ENCODE measurements around the gene CARS2. TPM values are rescaled to one million over a fixed set of nuclear protein-coding genes. Genes with fewer than 3 reads are reported as not detected.

CARS2 gene
- total RNA-seq, 2 donors from 2014 or later = 36.1 to 71.8 TPM

DNA sequence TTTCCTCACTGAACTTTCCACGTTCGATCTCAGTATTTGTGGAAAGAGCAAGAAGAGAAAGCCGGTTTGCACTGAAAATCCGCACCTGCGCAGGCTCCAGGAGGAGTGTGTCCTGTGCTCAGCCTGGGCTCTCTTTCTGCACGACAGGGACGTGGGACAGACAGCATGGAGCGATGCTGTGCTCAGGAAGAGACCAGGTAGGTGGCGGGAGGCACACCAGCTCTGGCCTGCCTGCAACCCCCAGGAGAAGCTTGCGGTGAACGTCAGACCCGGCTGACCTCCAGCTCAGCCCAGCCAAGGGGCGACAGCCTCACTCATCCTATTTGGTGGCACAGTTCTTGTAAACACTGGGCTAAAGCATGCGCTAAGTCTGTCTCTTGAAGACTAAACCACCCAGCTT, 54.6 kb downstream of the CARS2 start:
- Mint-ChIP-seq H3K9me3 (no peaks in the 10 kb centered on the region), H3K36me3 (peaks cover 10% of the 10 kb centered on the region in 2 donors), H3K27ac (peak overlapping the region; percentile 35 to 93)
- ATAC-seq (no peak), DNase-seq (ENCODE audit: low spot score in 2 of 2) (no peak)

DNA sequence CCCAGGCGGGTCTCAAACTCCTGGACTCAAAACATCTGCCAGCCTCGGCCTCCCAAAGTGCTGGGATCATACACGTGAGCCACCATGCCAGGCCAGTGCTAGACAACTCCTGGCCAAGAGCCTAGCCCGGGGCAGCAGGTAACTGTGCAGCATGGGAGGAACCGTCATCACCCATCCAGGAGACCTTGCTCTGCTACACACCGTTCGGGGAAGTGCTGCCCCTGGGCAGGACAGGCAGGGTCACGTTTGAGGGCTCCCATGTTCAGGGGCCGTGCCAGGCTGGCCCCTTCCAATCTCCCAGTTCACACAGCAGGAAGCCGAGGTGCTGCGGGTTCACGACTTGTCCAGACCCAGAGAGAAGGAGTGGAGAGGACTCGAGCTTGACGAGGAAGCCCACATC, 55.5 kb downstream of the CARS2 start:
- no peak overlapping the region for H3K27ac Mint-ChIP-seq
- ATAC-seq (no peak), DNase-seq (ENCODE audit: low spot score in 2 of 2) (no peak)
- H3K9me3 Mint-ChIP-seq = no peaks in the 10 kb centered on the region
- peaks cover 2 to 10% of the 10 kb centered on the region in 2 donors for H3K36me3 Mint-ChIP-seq

DNA sequence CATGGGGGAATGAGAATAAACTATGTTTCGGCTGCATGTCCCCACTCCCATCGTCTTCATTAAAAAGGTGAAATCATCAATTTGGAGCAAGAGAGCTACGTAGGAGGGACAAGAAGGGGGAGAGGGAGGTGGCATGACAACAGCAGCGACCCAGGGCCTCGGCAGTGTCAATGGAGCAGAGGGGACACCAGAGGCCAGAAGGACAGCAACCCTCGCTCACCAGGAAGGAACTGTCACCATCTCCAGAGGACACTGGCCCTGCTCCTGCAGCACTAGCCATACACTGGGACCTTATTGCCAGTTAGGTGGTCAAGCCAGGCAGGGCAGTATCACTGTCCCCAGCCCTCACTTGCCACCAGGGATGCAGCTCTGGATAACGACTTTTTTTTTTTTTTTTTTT, 56.4 kb downstream of the CARS2 start:
- Mint-ChIP-seq H3K36me3 (peaks cover 0 to 10% of the 10 kb centered on the region in 2 donors), H3K9me3 (no peaks in the 10 kb centered on the region), H3K27ac (no peak overlapping the region)
- DNase-seq (ENCODE audit: low spot score in 2 of 2) (no peak), ATAC-seq (no peak)

DNA sequence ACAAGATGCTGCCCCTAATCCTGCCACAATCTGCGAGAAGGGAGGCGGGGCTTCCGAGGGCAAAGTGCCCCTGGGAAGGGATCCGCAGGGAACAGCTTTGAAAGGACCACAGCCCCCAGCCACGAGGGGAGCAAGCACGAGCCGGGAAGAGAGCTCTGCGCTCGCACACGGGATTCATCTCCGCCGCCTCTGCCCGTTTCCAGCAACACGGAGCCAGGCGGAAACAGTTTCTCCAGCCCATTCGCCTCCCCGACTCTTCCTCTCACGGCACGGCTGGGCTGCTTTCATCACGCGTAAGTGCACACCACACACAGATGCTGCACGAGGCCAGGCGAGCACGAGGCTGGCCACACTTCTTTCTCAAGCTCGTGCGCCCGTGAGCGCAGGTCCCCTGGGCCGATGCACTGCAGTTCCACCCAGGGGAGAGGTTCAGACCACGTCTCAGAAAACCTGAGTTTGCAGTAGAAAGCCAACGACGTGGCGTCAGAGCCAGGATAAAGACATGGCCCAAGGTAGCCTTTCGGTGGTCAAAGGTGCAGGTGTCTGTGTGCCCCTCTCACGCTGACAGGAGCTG, 57.0 kb downstream of the CARS2 start:
- H3K27ac Mint-ChIP-seq = no peak overlapping the region
- H3K36me3 Mint-ChIP-seq = peaks cover 0 to 10% of the 10 kb centered on the region in 2 donors
- DNase-seq (ENCODE audit: low spot score in 2 of 2) (no peak), ATAC-seq (no peak)
- H3K9me3 Mint-ChIP-seq = no peaks in the 10 kb centered on the region

DNA sequence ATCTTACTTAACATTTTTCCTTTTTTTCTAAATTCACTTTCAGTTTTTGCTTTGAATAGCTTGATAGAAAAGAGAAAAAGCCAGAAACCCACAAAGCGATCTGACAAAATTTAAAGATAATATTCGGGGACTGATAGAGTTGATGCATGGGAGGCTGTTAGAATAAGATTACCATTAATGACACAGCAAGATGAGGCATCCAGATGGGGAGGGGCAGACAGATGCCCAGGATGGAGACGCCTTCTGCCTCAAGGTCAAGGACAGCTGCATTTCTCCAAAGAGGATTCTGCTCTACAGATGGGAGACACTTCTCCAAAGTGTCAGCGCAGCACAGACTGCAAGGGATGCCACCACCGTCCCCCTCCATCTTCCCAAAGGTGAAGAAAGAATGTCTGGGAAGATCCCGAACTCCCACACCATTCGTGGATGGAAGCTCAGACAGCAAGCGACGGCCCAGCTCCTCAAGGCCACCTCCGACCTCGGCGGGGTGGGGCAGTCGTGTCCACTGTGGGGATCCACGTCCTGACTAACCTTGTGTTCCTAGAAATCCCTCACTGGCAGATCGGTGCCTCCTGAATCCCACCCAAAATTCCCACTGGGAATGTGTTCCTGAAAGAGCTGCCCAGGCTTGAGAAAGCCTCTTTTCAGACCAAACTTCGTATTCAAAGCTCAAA, 57.6 kb downstream of the CARS2 start:
- Mint-ChIP-seq H3K36me3 (peaks cover 0 to 10% of the 10 kb centered on the region in 2 donors), H3K9me3 (no peaks in the 10 kb centered on the region), H3K27ac (peak overlapping the region; percentile 41 to 50)
- DNase-seq (ENCODE audit: low spot score in 2 of 2) = no peak
- ATAC-seq = no peak

DNA sequence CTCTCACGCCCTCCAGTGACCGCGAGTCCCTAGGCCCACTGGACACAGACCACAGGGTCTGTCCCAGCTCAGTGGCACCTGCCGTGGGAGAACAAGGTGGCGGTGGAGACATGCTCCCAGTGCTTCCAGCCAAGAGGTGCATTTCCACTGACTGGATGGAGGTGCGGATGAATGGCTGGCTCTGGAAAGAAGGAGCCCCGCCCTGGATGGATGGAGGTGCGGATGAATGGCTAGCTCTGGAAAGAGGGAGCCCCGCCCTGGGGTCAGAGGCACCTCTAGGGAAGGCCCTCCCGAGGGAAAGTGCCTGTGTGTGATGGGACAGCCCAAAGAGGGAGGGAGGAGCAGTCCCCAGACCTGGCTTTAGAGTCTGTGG, 58.6 kb downstream of the CARS2 start:
- ATAC-seq (no peak), DNase-seq (ENCODE audit: low spot score in 2 of 2) (no peak)
- H3K9me3 Mint-ChIP-seq = no peaks in the 10 kb centered on the region
- peaks cover 0 to 10% of the 10 kb centered on the region in 2 donors for H3K36me3 Mint-ChIP-seq
- peak overlapping the region in 1 of 2 donors; percentile 41 for H3K27ac Mint-ChIP-seq

DNA sequence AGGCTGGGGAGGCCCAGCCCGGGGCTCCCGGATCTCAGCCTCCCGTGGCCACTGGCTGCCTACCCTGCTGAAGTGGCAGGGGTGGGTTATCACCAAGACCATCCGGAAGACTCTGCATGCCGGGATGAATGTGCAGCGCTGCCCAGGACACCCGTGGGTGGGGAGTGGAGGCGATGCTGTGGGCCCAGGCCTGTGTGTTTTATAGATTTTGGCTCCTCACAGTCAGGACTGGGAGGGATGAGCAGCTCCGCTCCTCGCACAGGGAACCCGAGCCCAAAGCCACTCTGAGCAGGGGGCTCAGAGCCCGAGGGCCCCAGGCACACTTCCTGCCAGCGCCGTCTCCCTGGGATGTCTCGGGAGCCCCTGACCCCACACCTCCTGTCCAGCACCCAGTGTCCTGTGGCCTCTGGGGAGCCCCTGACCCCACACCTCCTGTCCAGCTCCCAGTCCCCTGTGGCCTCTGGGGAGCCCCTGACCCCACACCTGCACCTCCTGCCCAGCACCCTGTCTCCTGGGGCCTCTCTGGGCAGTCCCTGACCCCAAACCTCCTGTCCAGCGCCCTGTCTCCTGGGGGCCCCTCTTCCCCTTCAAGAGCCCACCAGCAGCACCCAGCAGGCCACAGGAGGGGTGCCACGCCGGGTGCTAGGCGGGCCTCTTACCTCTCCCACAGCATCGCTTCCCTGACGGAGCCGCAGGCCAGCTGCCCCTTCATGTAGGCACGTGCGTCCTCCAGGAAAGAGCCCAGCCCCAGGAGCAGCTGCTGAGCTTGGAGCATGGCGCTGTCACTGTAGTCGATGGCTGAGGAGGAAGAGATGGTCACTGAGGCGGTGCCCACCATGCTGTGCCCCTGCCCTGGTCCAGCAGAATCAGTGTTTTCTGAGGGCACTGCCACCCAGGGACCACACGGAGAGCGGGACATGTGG, 59.2 kb downstream of the CARS2 start:
- DNase-seq (ENCODE audit: low spot score in 2 of 2) = no peak
- Mint-ChIP-seq H3K27ac (peak overlapping the region in 1 of 2 donors; percentile 41), H3K36me3 (peaks cover 0 to 10% of the 10 kb centered on the region in 2 donors), H3K9me3 (no peaks in the 10 kb centered on the region)
- no peak for ATAC-seq

DNA sequence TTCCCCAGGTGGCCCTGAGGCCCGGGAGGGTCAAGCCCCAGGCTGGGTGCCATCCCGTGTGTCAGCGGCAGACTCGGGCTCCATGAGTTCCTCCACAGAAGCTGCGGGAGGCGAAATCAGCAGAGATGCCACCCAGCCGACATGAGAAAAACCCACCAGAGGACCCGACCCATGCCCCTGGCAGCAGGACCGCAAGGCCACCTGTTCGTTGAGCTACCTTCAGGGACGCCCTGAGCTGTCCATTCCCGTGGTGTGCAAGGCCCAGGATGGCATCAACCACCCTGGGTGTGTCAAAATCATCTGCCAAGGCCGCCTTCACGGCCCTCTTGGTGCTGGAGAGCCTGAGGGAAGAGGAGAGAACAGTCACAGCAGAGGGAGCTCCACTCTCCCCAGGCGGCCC, 60.2 kb downstream of the CARS2 start:
- H3K9me3 Mint-ChIP-seq = no peaks in the 10 kb centered on the region
- no peak overlapping the region for H3K27ac Mint-ChIP-seq
- ATAC-seq (no peak), DNase-seq (ENCODE audit: low spot score in 2 of 2) (no peak)
- peaks cover 0 to 6% of the 10 kb centered on the region in 2 donors for H3K36me3 Mint-ChIP-seq

DNA sequence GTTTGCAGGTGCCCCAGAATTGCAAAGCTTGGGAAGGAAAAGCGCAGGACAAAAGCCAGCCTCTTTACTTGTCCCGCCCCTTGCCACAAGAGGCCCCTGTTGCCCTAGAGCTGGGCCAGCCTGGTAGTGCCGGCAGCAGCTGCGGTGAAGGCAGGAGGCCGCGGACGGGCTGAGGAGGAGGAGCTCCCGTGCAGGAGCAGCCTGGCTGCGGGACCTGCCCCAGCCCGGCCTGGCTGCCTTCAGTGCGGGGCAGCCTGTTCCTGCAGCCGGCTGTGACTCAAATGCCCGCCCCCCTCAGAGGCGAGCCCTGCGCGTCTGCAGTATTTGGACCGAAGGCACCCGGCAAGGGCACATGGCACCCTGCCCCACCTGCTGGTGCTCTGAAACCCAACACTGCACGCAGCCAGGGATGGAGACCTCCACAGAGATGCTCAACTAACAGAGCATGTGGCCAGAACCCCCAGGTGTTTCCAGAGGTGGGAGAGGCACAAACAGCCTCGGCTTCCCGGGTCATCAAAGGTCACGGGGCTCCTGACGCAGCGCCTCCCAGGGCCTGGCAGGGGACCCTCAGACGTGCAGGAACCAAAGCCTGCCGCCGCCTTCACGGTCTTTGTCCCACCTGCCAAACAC, 60.9 kb downstream of the CARS2 start:
- Mint-ChIP-seq H3K36me3 (peaks cover 0 to 6% of the 10 kb centered on the region in 2 donors), H3K27ac (no peak overlapping the region), H3K9me3 (no peaks in the 10 kb centered on the region)
- ATAC-seq (peak; percentile 68 to 74), DNase-seq (ENCODE audit: low spot score in 2 of 2) (peak in 1 of 2 donors; percentile 22)

DNA sequence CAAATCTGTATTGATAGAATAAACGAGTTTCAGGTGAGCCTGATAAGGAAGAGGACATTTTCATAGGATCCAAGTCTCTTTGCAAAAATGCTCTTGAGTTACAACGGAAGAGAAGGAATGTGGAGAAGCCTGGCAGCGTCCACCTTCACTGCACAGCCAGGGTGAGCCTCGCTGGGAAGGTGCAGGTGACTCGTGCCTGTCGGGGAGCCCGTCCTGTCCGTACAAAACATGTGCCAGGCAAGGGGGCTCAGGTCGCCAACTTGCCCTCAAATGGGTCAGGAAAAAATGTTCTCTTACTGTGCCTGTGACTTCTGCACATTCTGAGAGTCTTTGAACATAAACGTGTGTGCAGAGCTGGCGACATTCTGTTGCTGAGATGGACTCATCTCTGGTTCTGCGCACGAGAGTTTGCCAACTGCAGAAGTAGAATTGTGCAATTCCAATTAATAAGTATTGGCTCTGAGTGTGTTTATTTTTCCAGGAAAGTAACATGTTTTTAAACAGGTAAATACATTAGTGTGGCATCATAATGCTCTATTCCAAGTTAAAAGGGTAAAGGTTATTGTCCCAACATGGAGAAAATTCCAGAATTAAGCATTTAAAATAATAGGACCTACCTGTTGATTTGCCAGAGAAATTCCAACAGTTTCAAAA, 62.0 kb downstream of the CARS2 start:
- Mint-ChIP-seq H3K9me3 (no peaks in the 10 kb centered on the region), H3K36me3 (peaks cover 3 to 4% of the 10 kb centered on the region in 2 donors), H3K27ac (peak overlapping the region in 1 of 2 donors; percentile 29)
- DNase-seq (ENCODE audit: low spot score in 2 of 2) (no peak), ATAC-seq (no peak)

DNA sequence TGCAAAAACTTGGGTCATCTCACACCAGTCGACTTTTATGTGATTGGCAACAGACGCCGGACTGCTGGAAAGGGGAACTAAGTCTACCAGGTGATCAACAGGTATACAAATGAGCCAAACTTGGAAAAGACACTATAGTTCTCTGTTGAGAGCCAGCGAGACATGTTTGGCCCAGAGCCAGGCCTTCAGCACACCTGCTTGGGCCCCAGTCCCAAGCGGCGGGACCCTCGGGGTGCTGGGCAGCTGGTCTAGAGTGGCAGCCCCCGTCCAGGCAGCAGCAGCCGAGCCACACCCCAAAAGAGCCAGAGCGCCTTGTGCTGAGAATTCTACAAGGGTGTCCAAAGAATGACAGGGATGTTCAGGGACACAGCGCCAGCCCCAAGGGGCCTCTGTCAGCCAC, 62.6 kb downstream of the CARS2 start:
- DNase-seq (ENCODE audit: low spot score in 2 of 2) (no peak), ATAC-seq (no peak)
- H3K36me3 Mint-ChIP-seq = peaks cover 5% of the 10 kb centered on the region in 2 donors
- H3K27ac Mint-ChIP-seq = peak overlapping the region in 1 of 2 donors; percentile 29
- no peaks in the 10 kb centered on the region for H3K9me3 Mint-ChIP-seq

DNA sequence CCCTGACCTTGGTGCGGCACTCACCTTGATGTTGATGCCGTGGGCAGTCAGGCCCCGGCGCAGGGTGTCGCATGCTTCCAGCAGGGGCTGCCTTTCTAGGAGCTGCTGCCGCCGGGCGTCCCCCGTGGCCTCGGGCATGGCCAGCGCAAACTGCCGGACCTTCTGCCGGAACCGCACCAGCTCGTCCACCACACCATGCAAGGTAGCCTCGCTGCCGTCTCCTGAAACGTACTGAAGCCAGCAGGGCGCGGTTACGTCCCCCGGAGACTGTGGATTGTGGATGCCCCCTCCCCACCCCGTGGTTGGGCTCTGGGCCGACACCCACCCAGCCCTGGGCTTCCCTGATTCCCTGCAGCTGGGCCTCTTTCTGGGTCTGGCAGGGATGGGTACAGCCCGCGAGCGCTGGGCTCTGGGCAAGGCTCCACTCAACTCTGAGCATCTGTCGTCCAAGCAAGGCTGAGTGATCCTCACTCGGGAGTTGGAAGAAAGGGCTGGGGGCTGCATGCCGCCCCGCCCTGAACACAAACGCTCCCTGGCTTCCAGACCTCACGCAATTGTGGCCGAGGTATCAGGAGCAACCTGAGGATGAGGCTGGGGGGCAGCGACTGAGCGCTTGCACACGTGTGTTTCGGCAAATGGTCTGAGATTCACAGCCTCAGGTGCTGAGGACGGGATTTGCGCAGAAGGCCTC, 63.5 kb downstream of the CARS2 start:
- peaks cover 5% of the 10 kb centered on the region in 2 donors for H3K36me3 Mint-ChIP-seq
- ATAC-seq (no peak), DNase-seq (ENCODE audit: low spot score in 2 of 2) (no peak)
- H3K9me3 Mint-ChIP-seq = no peaks in the 10 kb centered on the region
- H3K27ac Mint-ChIP-seq = peak overlapping the region in 1 of 2 donors; percentile 50

DNA sequence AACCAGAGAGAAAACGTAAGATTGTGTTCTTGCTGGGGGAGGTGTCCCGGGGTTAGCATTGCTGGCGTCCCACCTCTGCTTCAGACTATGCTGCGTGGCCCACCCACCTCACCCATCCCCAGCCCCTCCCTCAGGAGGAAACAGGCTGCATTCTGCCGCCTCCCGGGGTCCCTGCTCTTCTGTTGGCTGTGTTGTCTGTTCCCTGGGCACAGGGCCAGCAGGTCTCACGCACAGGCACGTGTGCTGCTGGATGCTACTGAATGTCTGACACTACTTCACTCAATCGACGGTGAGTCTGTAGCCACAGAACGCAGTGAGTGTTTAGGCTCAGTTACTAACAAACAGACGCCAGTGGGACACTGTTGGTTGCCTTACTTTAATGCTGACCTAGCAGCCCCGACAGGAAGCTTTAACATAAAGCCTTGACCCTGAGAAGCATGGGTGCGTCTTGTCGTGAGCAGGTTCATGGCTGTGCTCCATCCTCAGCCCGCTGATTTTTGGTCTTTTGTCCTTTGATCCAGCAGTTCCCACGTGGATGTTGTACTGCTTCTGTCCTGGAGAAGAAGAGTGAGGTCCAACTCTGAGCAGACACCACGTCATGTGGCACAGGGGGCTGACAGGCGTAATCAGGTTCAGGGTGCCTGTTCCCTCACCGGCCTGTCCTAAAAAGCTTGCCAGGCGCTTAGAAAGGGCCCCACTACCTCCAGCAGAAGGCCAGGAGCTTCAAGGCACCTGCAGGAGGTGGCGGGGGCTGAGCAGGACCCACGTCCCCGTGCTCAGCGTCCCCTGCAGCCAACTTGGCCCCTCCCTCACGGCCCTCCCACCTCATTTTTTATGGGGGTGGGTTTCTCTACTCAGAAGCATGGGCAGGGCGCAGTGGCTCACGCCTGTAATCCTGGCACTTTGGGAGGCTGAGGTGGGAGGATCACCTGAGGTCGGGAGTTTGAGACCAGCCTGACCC, 64.6 kb downstream of the CARS2 start:
- Mint-ChIP-seq H3K9me3 (no peaks in the 10 kb centered on the region), H3K36me3 (peaks cover 5% of the 10 kb centered on the region in 2 donors), H3K27ac (peak overlapping the region in 1 of 2 donors; percentile 77)
- no peak for DNase-seq (ENCODE audit: low spot score in 2 of 2)
- ATAC-seq = no peak

DNA sequence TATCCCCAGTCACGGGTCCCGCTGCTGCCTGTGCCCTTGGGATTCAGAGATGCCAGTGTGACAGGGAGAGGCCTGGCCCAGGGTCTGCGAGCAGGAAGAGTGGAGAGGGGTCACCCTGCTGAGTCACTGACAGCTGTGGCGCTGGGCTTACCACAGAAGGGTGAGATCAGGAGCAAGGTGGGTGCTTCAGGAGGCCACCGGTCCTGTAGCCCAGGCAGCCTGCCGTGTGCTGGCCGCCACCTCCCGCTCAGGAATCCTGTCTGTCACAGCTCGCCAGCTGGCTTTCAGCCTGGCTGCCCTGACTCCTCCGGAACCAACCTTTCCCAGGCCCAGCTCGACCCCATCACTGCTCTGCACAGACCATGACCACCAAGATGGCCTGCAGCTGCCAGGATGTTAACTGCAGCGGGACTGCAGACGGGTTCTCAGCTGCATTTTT, 65.3 kb downstream of the CARS2 start:
- Mint-ChIP-seq H3K36me3 (peaks cover 5% of the 10 kb centered on the region in 2 donors), H3K9me3 (no peaks in the 10 kb centered on the region), H3K27ac (peak overlapping the region; percentile 60 to 77)
- ATAC-seq (no peak), DNase-seq (ENCODE audit: low spot score in 2 of 2) (no peak)

DNA sequence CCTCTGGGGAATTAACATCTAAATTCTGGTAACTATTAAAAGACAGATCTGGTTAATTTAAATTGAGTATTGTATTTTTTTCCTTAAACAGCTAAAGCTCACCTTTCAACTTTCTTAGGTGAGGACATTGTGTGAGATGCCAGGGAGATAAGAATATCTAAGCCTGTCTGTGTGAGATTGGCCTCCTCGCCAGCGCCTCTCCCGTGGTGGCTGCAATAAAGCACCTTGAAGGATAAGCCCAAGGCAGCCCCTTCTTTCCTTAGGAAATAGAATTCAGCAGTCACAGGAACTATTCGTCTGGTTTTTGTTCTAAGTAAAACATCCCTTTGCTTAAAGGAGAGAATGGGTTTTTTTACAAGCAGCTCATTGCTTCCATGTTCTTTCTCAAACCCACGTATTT, 66.0 kb downstream of the CARS2 start:
- Mint-ChIP-seq H3K9me3 (no peaks in the 10 kb centered on the region), H3K36me3 (peaks cover 5% of the 10 kb centered on the region in 2 donors)

More for the DNA sequence above, 66.0 kb downstream of the CARS2 start:
- no peak for DNase-seq (ENCODE audit: low spot score in 2 of 2)
- peak overlapping the region; percentile 22 to 77 for H3K27ac Mint-ChIP-seq
- no peak for ATAC-seq
